H1 (cell line): ENCODE results near the gene SLC35F3. TPM values are rescaled to one million over a fixed set of nuclear protein-coding genes. Genes with fewer than 3 reads are reported as not detected.

Experiments
- CBX5 ChIP-seq: fragments of 300-800, 300-1000 bp; sonication (generic); IDR thresholded peaks from 2 replicates; pipeline ENCODE4 v1.7.1; 2016; ENCODE audit warnings: antibody characterized with exemption, low read length, low read depth
- PHF8 ChIP-seq: fragments of 200-600 bp; sonication (generic); conservative IDR thresholded peaks from 2 replicates; pipeline ENCODE4 v1.7.1; 2012; ENCODE audit warnings: low read depth, mild to moderate bottlenecking, inconsistent platforms, low read length, moderate library complexity
- POLR2A ChIP-seq, 2 experiments: IDR thresholded peaks; 1 replicate in 1 of 2; 2 replicates in 1 of 2; pipeline ENCODE4 v1.6.1; 2011; ENCODE audit warnings: low read depth in 2 of 2, low read length in 2 of 2, mild to moderate bottlenecking in 2 of 2; ENCODE audit errors: control extremely low read depth in 1 of 2
- POU5F1 ChIP-seq: IDR thresholded peaks from 2 replicates; pipeline ENCODE4 v1.6.1; 2011; ENCODE audit warnings: low read depth, mild to moderate bottlenecking, low read length, moderate library complexity
- RAD21 ChIP-seq, 2 experiments: IDR thresholded peaks in 1 of 2; conservative IDR thresholded peaks in 1 of 2; 2 replicates each; pipeline ENCODE4 v1.6.1; 2011; ENCODE audit warnings: low read depth in 2 of 2, low read length in 2 of 2, improper control_type of control experiment in 1 of 2, inconsistent platforms in 1 of 2, mild to moderate bottlenecking in 1 of 2, moderate library complexity in 1 of 2
- RBBP5 ChIP-seq: IDR thresholded peaks from 2 replicates; pipeline ENCODE4 v1.7.1; 2012; ENCODE audit warnings: low read depth, mild to moderate bottlenecking, inconsistent platforms, low read length, moderate library complexity, borderline replicate concordance
- RFX5 ChIP-seq: IDR thresholded peaks from 2 replicates; pipeline ENCODE4 v1.6.1; 2011; ENCODE audit warnings: low read depth, low read length, improper control_type of control experiment, borderline replicate concordance
- polyA plus RNA-seq, 7 experiments: library from polyadenylated mRNA; depleted of rRNA in 3 of 7; stranded (reverse) in 5 of 7; unstranded in 2 of 7; fragments of >200 nt in 5 of 7; fragments of 200-250 nt in 2 of 7; gene quantifications; 1 replicate in 5 of 7; 2 replicates in 1 of 7; 4 replicates in 1 of 7; pipeline versions ENCODE4 v1.2.1 to v1.2.3, GENCODE V29; 2011 to 2013; ENCODE audit warnings: missing spikeins in 2 of 7, mixed read lengths in 2 of 7
- total RNA-seq: library from RNA; stranded (reverse); fragmentation: NEBNext Ultra II Directional; extraction: Animal tissue kit (Norgen Biotek cat#: 25700); gene quantifications from 2 replicates; pipeline ENCODE4 v1.2.1, GENCODE V29; 2021
- TF ChIP-seq, protein P1 (sequence below): fragments of 300-600 bp; sonication (generic); IDR thresholded peaks from 2 replicates; pipeline ENCODE4 v1.7.1; 2012; ENCODE audit warnings: low read length, moderate library complexity, mild to moderate bottlenecking, inconsistent platforms; ENCODE audit not compliant: insufficient replicate concordance
- TF ChIP-seq, protein P2 (sequence below): IDR thresholded peaks from 2 replicates; pipeline ENCODE4 v1.6.1; 2012; ENCODE audit warnings: low read length, inconsistent platforms

SLC35F3 gene
- total and polyA plus RNA-seq, 2 of the 8 experiments (the other 6 are each of a cell fraction or from before 2014, with no cell fraction given) = 0.78 to 1.2 TPM

DNA sequence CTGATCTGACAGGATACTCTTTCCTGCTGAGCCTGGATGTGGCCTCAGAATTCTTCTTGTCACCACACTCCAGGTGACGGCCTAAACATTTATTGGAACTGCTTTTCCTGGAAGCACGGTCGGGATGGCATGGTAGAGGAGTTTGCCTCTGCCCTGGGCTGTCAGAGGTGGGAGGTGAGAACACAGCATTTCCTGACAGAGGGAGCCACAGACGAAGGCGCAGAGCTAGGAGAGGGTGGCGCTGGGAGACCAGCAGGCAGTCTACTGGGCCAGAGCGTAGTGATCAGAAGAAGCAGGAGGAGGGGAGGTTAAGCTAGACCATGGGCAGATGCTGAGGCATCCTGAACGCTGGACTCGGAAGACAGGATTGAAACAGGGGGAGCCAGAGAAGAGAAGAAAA lies 315.2 kb downstream of the SLC35F3 start (continued):
- TF ChIP-seq, protein P1, sequence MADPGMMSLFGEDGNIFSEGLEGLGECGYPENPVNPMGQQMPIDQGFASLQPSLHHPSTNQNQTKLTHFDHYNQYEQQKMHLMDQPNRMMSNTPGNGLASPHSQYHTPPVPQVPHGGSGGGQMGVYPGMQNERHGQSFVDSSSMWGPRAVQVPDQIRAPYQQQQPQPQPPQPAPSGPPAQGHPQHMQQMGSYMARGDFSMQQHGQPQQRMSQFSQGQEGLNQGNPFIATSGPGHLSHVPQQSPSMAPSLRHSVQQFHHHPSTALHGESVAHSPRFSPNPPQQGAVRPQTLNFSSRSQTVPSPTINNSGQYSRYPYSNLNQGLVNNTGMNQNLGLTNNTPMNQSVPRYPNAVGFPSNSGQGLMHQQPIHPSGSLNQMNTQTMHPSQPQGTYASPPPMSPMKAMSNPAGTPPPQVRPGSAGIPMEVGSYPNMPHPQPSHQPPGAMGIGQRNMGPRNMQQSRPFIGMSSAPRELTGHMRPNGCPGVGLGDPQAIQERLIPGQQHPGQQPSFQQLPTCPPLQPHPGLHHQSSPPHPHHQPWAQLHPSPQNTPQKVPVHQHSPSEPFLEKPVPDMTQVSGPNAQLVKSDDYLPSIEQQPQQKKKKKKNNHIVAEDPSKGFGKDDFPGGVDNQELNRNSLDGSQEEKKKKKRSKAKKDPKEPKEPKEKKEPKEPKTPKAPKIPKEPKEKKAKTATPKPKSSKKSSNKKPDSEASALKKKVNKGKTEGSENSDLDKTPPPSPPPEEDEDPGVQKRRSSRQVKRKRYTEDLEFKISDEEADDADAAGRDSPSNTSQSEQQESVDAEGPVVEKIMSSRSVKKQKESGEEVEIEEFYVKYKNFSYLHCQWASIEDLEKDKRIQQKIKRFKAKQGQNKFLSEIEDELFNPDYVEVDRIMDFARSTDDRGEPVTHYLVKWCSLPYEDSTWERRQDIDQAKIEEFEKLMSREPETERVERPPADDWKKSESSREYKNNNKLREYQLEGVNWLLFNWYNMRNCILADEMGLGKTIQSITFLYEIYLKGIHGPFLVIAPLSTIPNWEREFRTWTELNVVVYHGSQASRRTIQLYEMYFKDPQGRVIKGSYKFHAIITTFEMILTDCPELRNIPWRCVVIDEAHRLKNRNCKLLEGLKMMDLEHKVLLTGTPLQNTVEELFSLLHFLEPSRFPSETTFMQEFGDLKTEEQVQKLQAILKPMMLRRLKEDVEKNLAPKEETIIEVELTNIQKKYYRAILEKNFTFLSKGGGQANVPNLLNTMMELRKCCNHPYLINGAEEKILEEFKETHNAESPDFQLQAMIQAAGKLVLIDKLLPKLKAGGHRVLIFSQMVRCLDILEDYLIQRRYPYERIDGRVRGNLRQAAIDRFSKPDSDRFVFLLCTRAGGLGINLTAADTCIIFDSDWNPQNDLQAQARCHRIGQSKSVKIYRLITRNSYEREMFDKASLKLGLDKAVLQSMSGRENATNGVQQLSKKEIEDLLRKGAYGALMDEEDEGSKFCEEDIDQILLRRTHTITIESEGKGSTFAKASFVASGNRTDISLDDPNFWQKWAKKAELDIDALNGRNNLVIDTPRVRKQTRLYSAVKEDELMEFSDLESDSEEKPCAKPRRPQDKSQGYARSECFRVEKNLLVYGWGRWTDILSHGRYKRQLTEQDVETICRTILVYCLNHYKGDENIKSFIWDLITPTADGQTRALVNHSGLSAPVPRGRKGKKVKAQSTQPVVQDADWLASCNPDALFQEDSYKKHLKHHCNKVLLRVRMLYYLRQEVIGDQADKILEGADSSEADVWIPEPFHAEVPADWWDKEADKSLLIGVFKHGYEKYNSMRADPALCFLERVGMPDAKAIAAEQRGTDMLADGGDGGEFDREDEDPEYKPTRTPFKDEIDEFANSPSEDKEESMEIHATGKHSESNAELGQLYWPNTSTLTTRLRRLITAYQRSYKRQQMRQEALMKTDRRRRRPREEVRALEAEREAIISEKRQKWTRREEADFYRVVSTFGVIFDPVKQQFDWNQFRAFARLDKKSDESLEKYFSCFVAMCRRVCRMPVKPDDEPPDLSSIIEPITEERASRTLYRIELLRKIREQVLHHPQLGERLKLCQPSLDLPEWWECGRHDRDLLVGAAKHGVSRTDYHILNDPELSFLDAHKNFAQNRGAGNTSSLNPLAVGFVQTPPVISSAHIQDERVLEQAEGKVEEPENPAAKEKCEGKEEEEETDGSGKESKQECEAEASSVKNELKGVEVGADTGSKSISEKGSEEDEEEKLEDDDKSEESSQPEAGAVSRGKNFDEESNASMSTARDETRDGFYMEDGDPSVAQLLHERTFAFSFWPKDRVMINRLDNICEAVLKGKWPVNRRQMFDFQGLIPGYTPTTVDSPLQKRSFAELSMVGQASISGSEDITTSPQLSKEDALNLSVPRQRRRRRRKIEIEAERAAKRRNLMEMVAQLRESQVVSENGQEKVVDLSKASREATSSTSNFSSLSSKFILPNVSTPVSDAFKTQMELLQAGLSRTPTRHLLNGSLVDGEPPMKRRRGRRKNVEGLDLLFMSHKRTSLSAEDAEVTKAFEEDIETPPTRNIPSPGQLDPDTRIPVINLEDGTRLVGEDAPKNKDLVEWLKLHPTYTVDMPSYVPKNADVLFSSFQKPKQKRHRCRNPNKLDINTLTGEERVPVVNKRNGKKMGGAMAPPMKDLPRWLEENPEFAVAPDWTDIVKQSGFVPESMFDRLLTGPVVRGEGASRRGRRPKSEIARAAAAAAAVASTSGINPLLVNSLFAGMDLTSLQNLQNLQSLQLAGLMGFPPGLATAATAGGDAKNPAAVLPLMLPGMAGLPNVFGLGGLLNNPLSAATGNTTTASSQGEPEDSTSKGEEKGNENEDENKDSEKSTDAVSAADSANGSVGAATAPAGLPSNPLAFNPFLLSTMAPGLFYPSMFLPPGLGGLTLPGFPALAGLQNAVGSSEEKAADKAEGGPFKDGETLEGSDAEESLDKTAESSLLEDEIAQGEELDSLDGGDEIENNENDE = no peak
- TF ChIP-seq RBBP5 (no peak), CBX5 (no peak), POU5F1 (no peak), RFX5 (no peak), POLR2A (IDR thresholded peaks at IDR 0.05; ENCODE audit: control extremely low read depth in 1 of 2, low read depth in 2 of 2, low read length in 2 of 2) (no peak), PHF8 (no peak), RAD21 (IDR thresholded peaks at IDR 0.05 in 1 of 2, conservative IDR thresholded peaks at IDR 0.05 in 1 of 2; ENCODE audit: low read depth in 2 of 2, low read length in 2 of 2) (no peak)
- TF ChIP-seq, protein P2, sequence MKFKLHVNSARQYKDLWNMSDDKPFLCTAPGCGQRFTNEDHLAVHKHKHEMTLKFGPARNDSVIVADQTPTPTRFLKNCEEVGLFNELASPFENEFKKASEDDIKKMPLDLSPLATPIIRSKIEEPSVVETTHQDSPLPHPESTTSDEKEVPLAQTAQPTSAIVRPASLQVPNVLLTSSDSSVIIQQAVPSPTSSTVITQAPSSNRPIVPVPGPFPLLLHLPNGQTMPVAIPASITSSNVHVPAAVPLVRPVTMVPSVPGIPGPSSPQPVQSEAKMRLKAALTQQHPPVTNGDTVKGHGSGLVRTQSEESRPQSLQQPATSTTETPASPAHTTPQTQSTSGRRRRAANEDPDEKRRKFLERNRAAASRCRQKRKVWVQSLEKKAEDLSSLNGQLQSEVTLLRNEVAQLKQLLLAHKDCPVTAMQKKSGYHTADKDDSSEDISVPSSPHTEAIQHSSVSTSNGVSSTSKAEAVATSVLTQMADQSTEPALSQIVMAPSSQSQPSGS = no peak
